GM12878 (cell line): ENCODE results near the gene ENOX1. TPM values are rescaled to one million over a fixed set of nuclear protein-coding genes. Genes with fewer than 3 reads are reported as not detected.

ENCODE experiments used
- ATAC-seq: fragments of 200-7000 bp; cut with Tn5 transposase; 3 replicates; pipeline ENCODE4 v1.9.1; 2020; ENCODE audit warnings: mild to moderate bottlenecking, moderate library complexity
- BruUV-seq: library from RNA; stranded (reverse); fragments of 400-500 nt; replicated peaks from 2 replicates; lab custom pipeline; 2021; lab: Mats Ljungman, UMichigan
- CTCF ChIA-PET: fragments of 300-600 bp; sonication (Branson Sonifier 250); formaldehyde crosslinking; extraction: SDS; loops from one replicate; lab custom pipeline; 2021; ENCODE audit warnings: inconsistent platforms; lab: Yijun Ruan, JAX
- POLR2A ChIA-PET: fragments of 350-600 bp; formaldehyde crosslinking; extraction: SDS; loops from one replicate; lab custom pipeline; 2021; ENCODE audit warnings: inconsistent platforms; lab: Charles Lee
- RAD21 ChIA-PET: fragments of 300-600 bp; sonication (Branson Sonifier 250); formaldehyde crosslinking; loops from one replicate; lab custom pipeline; 2023; ENCODE audit warnings: antibody characterized with exemption; ENCODE audit not compliant: unreplicated experiment; lab: Charles Lee
- SMC1A ChIA-PET: fragments of 300-600 bp; sonication (Branson Sonifier 250); formaldehyde crosslinking; loops from one replicate; lab custom pipeline; 2023; ENCODE audit not compliant: unreplicated experiment, uncharacterized antibody; lab: Charles Lee
- DNase-seq: peaks from one replicate; pipeline ENCODE4 v3.0.0-alpha.2; 2011; ENCODE audit warnings: low read depth, low spot score
- FAIRE-seq: peaks from 3 replicates; lab custom pipeline; 2011; peaks lifted over from hg19 to GRCh38; lab: Jason Lieb, UNC
- H2AFZ ChIP-seq: 2 replicates; pipeline ENCODE4 v1.6.0; 2011; ENCODE audit warnings: low read depth, low read length, control low read depth; ENCODE audit not compliant: control insufficient read depth
- H3K27ac ChIP-seq: 2 replicates; pipeline ENCODE4 v1.5.1; 2011; ENCODE audit warnings: control low read depth; ENCODE audit not compliant: control insufficient read depth, insufficient read depth
- H3K27me3 ChIP-seq, 2 experiments: replicated peaks in 1 of 2; 2 replicates each; pipeline versions ENCODE4 v1.6.0 to v1.6.1; 2011; ENCODE audit warnings: low read length in 1 of 2; ENCODE audit not compliant: control insufficient read depth in 2 of 2, insufficient read depth in 2 of 2
- H3K36me3 ChIP-seq, 2 experiments: 2 replicates each; pipeline ENCODE4 v1.5.1; 2011; ENCODE audit warnings: low read length in 1 of 2; ENCODE audit not compliant: control insufficient read depth in 2 of 2, insufficient read depth in 2 of 2
- H3K4me1 ChIP-seq: 2 replicates; pipeline ENCODE4 v1.6.1; 2011; ENCODE audit warnings: mild to moderate bottlenecking, low read length, moderate library complexity, mixed read lengths; ENCODE audit not compliant: control insufficient read depth, insufficient read depth
- H3K4me2 ChIP-seq: 2 replicates; pipeline ENCODE4 v1.6.0; 2011; ENCODE audit warnings: control low read depth; ENCODE audit not compliant: control insufficient read depth, insufficient read depth
- H3K4me3 ChIP-seq: fragments of 200-600 bp; sonication (generic); 2 replicates; pipeline ENCODE4 v1.5.1; 2016
- H3K79me2 ChIP-seq: 2 replicates; pipeline ENCODE4 v1.6.0; 2011; ENCODE audit warnings: low read length; ENCODE audit not compliant: control insufficient read depth, insufficient read depth
- H3K9ac ChIP-seq: 2 replicates; pipeline ENCODE4 v1.8.0; 2011; ENCODE audit warnings: low read length, control low read depth, mixed read lengths; ENCODE audit not compliant: control insufficient read depth, insufficient read depth
- H3K9me3 ChIP-seq: replicated peaks from 3 replicates; pipeline ENCODE4 v1.5.1; 2011; ENCODE audit warnings: mild to moderate bottlenecking, low read length; ENCODE audit not compliant: control insufficient read depth, insufficient read depth
- H4K20me1 ChIP-seq: 2 replicates; pipeline ENCODE4 v1.6.0; 2011; ENCODE audit not compliant: control insufficient read depth, insufficient read depth
- BCLAF1 ChIP-seq: fragments of 450-650 bp; IDR thresholded peaks from 2 replicates; pipeline ENCODE4 v1.6.1; 2017; ENCODE audit warnings: antibody characterized with exemption, mild to moderate bottlenecking, moderate library complexity
- BRCA1 ChIP-seq: IDR thresholded peaks from 2 replicates; pipeline ENCODE4 v1.6.1; 2011; ENCODE audit warnings: low read depth, low read length, improper control_type of control experiment
- CBX3 ChIP-seq: fragments of 200-600 bp; sonication (generic); IDR thresholded peaks from 2 replicates; pipeline ENCODE4 v1.6.1; 2016; ENCODE audit warnings: low read depth, borderline replicate concordance
- DPF2 ChIP-seq: fragments of 450-650 bp; IDR thresholded peaks from 2 replicates; pipeline ENCODE4 v1.6.1; 2017; ENCODE audit warnings: mild to moderate bottlenecking
- EED ChIP-seq: sonication (generic); IDR thresholded peaks from 2 replicates; pipeline ENCODE4 v1.6.1; 2016; ENCODE audit warnings: antibody characterized with exemption, low read depth
- FOXK2 ChIP-seq: fragments of 450-650 bp; IDR thresholded peaks from 2 replicates; pipeline ENCODE4 v1.6.1; 2017; ENCODE audit warnings: mild to moderate bottlenecking, moderate library complexity
- FOXM1 ChIP-seq: IDR thresholded peaks from 2 replicates; pipeline ENCODE4 v1.6.1; 2012; ENCODE audit warnings: low read depth, mild to moderate bottlenecking, inconsistent platforms, low read length, moderate library complexity
- IRF5 ChIP-seq: fragments of 450-650 bp; IDR thresholded peaks from 2 replicates; pipeline ENCODE4 v1.6.1; 2017; ENCODE audit warnings: borderline replicate concordance
- JUND ChIP-seq: IDR thresholded peaks from 2 replicates; pipeline ENCODE4 v1.6.1; 2012; ENCODE audit warnings: low read depth, mild to moderate bottlenecking, low read length, improper control_type of control experiment, moderate library complexity
- NFYA ChIP-seq: IDR thresholded peaks from 2 replicates; pipeline ENCODE4 v1.6.1; 2011; ENCODE audit warnings: low read depth, mild to moderate bottlenecking, low read length, improper control_type of control experiment, borderline replicate concordance
- NFYB ChIP-seq: IDR thresholded peaks from 2 replicates; pipeline ENCODE4 v1.6.1; 2011; ENCODE audit warnings: low read depth, mild to moderate bottlenecking, low read length, improper control_type of control experiment, moderate library complexity; ENCODE audit not compliant: insufficient read depth
- NR2C1 ChIP-seq: fragments of 450-650 bp; IDR thresholded peaks from 2 replicates; pipeline ENCODE4 v1.6.1; 2017; ENCODE audit warnings: antibody characterized with exemption, mild to moderate bottlenecking, moderate library complexity
- NR2F1 ChIP-seq: fragments of 450-650 bp; conservative IDR thresholded peaks from 2 replicates; pipeline ENCODE4 v1.6.1; 2017; ENCODE audit warnings: mild to moderate bottlenecking
- POLR2AphosphoS5 ChIP-seq: IDR thresholded peaks from 2 replicates; pipeline ENCODE4 v1.6.1; 2011; ENCODE audit warnings: mild to moderate bottlenecking, low read length, inconsistent platforms
- RELA ChIP-seq: fragments of 450-650 bp; IDR thresholded peaks from 2 replicates; pipeline ENCODE4 v1.8.0; 2014; ENCODE audit warnings: borderline replicate concordance; ENCODE audit not compliant: partially characterized antibody
- RELB ChIP-seq: fragments of 450-650 bp; IDR thresholded peaks from 2 replicates; pipeline ENCODE4 v1.6.1; 2017; ENCODE audit warnings: low read depth, mild to moderate bottlenecking, moderate library complexity
- SREBF2 ChIP-seq: IDR thresholded peaks from 2 replicates; pipeline ENCODE4 v1.6.1; 2012; ENCODE audit warnings: mild to moderate bottlenecking, low read length
- TAF1 ChIP-seq: IDR thresholded peaks from 2 replicates; pipeline ENCODE4 v1.6.1; 2011; ENCODE audit warnings: mild to moderate bottlenecking, low read depth, low read length, borderline replicate concordance
- ZNF24 ChIP-seq: fragments of 450-650 bp; IDR thresholded peaks from 2 replicates; pipeline ENCODE4 v1.6.1; 2017; ENCODE audit warnings: antibody characterized with exemption, mild to moderate bottlenecking
- WGBS: methylation state at CpG from one replicate; pipeline ENCODE4 v1.1.6; 2016; ENCODE audit warnings: low lambda C conversion rate; ENCODE audit not compliant: insufficient replicate concordance, insufficient coverage; ENCODE audit errors: missing lambda C conversion rate; 5-methylcytosine and 5-hydroxymethylcytosine counted together
- in situ Hi-C: fragments of 300-500 bp; cut with MboI; formaldehyde crosslinking; loops from 9 replicates; pipeline ENCODE4 v1.14.3; 2018; ENCODE audit warnings: mixed read lengths
- intact Hi-C: fragments of 100-400 bp; cut with micrococcal nuclease; formaldehyde crosslinking; loops from one replicate; pipeline ENCODE4 v1.14.2; 2022; ENCODE audit not compliant: unreplicated experiment
- polyA plus RNA-seq, 11 experiments: library from polyadenylated mRNA; depleted of rRNA in 4 of 11; unstranded in 6 of 11; stranded (reverse) in 5 of 11; fragments of >200 nt; fragmentation: Nextera tagmentation in 4 of 11; fragmentation: Illumina TruSeq in 1 of 11; extraction: Ambion mirVana in 4 of 11; extraction: Trizol in 1 of 11; gene quantifications; 1 replicate in 1 of 11; 2 replicates in 10 of 11; pipeline versions ENCODE4 v1.2.1 to v1.2.3, GENCODE V29; 2011 to 2016; ENCODE audit warnings: inconsistent platforms in 2 of 11, missing spikeins in 2 of 11, low read depth in 1 of 11
- total RNA-seq, 4 experiments: library from RNA; depleted of rRNA in 3 of 4; stranded (reverse); fragments of >200 nt in 3 of 4; fragmentation: Illumina TruSeq in 1 of 4; extraction: Trizol in 1 of 4; gene quantifications; 2 replicates each; pipeline versions ENCODE4 v1.2.1 to v1.2.3, GENCODE V29; 2013 to 2021

The ENOX1 gene
- total and polyA plus RNA-seq, 10 of the 15 experiments (the other 5 are each of a cell fraction or from before 2014, with no cell fraction given), result 0.11 to 0.26 (median 0.15) TPM

- TF ChIP-seq RELB (no peak), BRCA1 (no peak), EED (no peak), IRF5 (no peak), DPF2 (no peak), FOXK2 (no peak)
Observed at GRCh38 chr13:43730642-43731041, 56.1 kb downstream of the ENOX1 start (continued).

- Histone ChIP-seq H3K79me2 (no peaks in the 10 kb centered on the region), H3K27ac (no peak overlapping the region), H3K9me3 (no peaks in the 10 kb centered on the region), H3K4me2 (no peak overlapping the region), H3K36me3 (no peaks in the 10 kb centered on the region), H3K4me3 (no peak overlapping the region), H3K27me3 (no peaks in the 10 kb centered on the region; a peak in 1 of 4 replicates), H2AFZ (no peak overlapping the region), H3K4me1 (no peaks in the 10 kb centered on the region), H3K9ac (no peak overlapping the region), H4K20me1 (no peaks in the 10 kb centered on the region)
- ChIA-PET SMC1A (no interaction called here), POLR2A (interaction anchor here (0.6 kb wide), 1 partner anchor 78 kb away, joined by 3 read pairs; no protein-coding TSS in a partner anchor), CTCF (no interaction called here), RAD21 (no interaction called here)
- in situ Hi-C loops (no loop called here), intact Hi-C loops (no loop called here)
- FAIRE-seq (no peak), DNase-seq (no peak), ATAC-seq (no peak)
- 0% methylated on average over 1 of the region's 1 CpG for WGBS
- BruUV-seq, result no TSS peak
- TF ChIP-seq SREBF2 (no peak), RELA (no peak), POLR2AphosphoS5 (no peak), CBX3 (no peak), ZNF24 (no peak), BCLAF1 (no peak), NFYA (no peak), NR2C1 (no peak), TAF1 (no peak), NR2F1 (no peak), NFYB (no peak), JUND (no peak), FOXM1 (no peak)
Observed at GRCh38 chr13:43728421-43728820, 58.4 kb downstream of the ENOX1 start.
